Adrenal gland (tissue), 12 donors: ENCODE results near the gene ZNF511. TPM values are rescaled to one million over a fixed set of nuclear protein-coding genes. Genes with fewer than 3 reads are reported as not detected.

Experiments
- DNase-seq, 7 donors: peaks; one replicate each; pipeline ENCODE4 v3.0.0-alpha.2; 2019 to 2020
- H3K27ac ChIP-seq, 5 donors: fragments of 200-600 bp; sonication (generic) in 4 of 5; 1 replicate in 3 of 5; 2 replicates in 2 of 5; pipeline versions ENCODE4 v1.5.1 to v1.8.0; 2016 to 2020; ENCODE audit warnings: mild to moderate bottlenecking in 1 of 5
- H3K27me3 ChIP-seq: fragments of 200-600 bp; 2 replicates; pipeline ENCODE4 v1.8.0; 2021
- H3K36me3 ChIP-seq, 2 donors: fragments of 200-600 bp; replicated peaks in 1 of 2; 1 replicate in 1 of 2; 2 replicates in 1 of 2; pipeline versions ENCODE4 v1.5.1 to v1.8.0; 2018 to 2022
- H3K4me1 ChIP-seq, 2 donors: fragments of 200-600 bp; replicated peaks in 1 of 2; 1 replicate in 1 of 2; 2 replicates in 1 of 2; pipeline versions ENCODE4 v1.5.1 to v1.8.0; 2018 to 2021
- H3K4me3 ChIP-seq, 4 donors: fragments of 200-600 bp; sonication (generic) in 3 of 4; one replicate each; pipeline ENCODE4 v1.5.1; 2016 to 2018
- H3K9me3 ChIP-seq, 3 donors: fragments of 200-600 bp; sonication (generic) in 1 of 3; replicated peaks in 1 of 3; 1 replicate in 2 of 3; 2 replicates in 1 of 3; pipeline versions ENCODE4 v1.5.1 to v1.8.0; 2016 to 2021
- CTCF ChIP-seq, 6 experiments: fragments of 450-650 bp in 4 of 6; fragments of 200-600 bp in 2 of 6; sonication (generic) in 1 of 6; IDR thresholded peaks; 1 replicate in 5 of 6; 2 replicates in 1 of 6; pipeline versions ENCODE4 v1.5.1 to v1.8.0; 2016 to 2021; ENCODE audit warnings: antibody characterized with exemption in 6 of 6, mild to moderate bottlenecking in 2 of 6, moderate library complexity in 1 of 6
- POLR2A ChIP-seq, 2 donors: fragments of 450-650 bp; IDR thresholded peaks; one replicate each; pipeline ENCODE4 v1.6.1; 2017; ENCODE audit warnings: antibody characterized with exemption in 2 of 2, mild to moderate bottlenecking in 2 of 2, moderate library complexity in 1 of 2
- WGBS, 4 donors: extraction: QIAGEN DNeasy Blood & Tissue Kit in 2 of 4; methylation state at CpG; one replicate each; pipeline versions ENCODE4 v1.1.5 to v1.1.7; 2013 to 2017; 5-methylcytosine and 5-hydroxymethylcytosine counted together
- intact Hi-C, 2 donors: fragments of 100-400 bp; cut with DNase I; formaldehyde crosslinking; loops; one replicate each; pipeline versions ENCODE4 v1.14.1 to v1.15.0; 2022 to 2023
- polyA plus RNA-seq, 3 donors: library from polyadenylated mRNA; stranded (reverse); fragments of 200-250 nt in 2 of 3; fragments of 350-450 nt in 1 of 3; fragmentation: Illumina TruSeq in 1 of 3; extraction: RNeasy Lipid Tissue Mini Kit (QIAGEN cat#74804) in 1 of 3; gene quantifications; one replicate each; pipeline ENCODE4 v1.2.3, GENCODE V29; 2013 to 2014
- total RNA-seq, 9 donors: library from RNA; depleted of rRNA in 4 of 9; stranded (reverse); fragments of >200 nt in 4 of 9; fragments of 120-200 nt in 1 of 9; fragmentation: NEBNext Ultra II Directional in 1 of 9; extraction: Animal tissue kit (Norgen Biotek cat#: 25700) in 1 of 9; gene quantifications; one replicate each; pipeline versions ENCODE4 v1.1.0 to v1.2.4, GENCODE V29; 2013 to 2023
- donor health status: healthy with polysubstance abuse.
- donor health status: Bipolar disorder and iron deficiency.
- donor health status: DM: yes; HTN: yes; CAD: no.
- donor health status: DM: no; HTN: no; CAD: no.
- donor health status: DM: no; HTN: no; CAD: no.
- donor health status: DM: yes; HTN: yes; CAD: no.

ZNF511 gene
- total and polyA plus RNA-seq, 12 donors = 19.6 to 146 (median 39.9) TPM

GRCh38 chr10:133269367-133269766 is 39.3 kb upstream of the ZNF511 start:
- H3K27me3 ChIP-seq = no peaks in the 10 kb centered on the region
- intact Hi-C loops = no loop called here
- TF ChIP-seq CTCF (IDR thresholded peaks at IDR 0.05) (no peak), POLR2A (IDR thresholded peaks at IDR 0.05) (no peak)
- no peak for DNase-seq
- no peaks in the 10 kb centered on the region for H3K36me3 ChIP-seq
- H3K27ac ChIP-seq = no peak overlapping the region
- no peaks in the 10 kb centered on the region for H3K4me1 ChIP-seq
- no peaks in the 10 kb centered on the region for H3K9me3 ChIP-seq
- no peak overlapping the region for H3K4me3 ChIP-seq
- WGBS, 4 donors = 90 to 93% methylated on average over 26 of the region's 26 CpGs; no CpG with 5 or more reads in 2 of the 4 donors

GRCh38 chr10:133270204-133270603 is 38.5 kb upstream of the ZNF511 start:
- WGBS, 4 donors = 90 to 92% (median 92%) methylated on average over 7 to 20 of the region's 20 CpGs
- TF ChIP-seq CTCF (IDR thresholded peaks at IDR 0.05) = no peak
- TF ChIP-seq POLR2A (IDR thresholded peaks at IDR 0.05) = no peak

GRCh38 chr10:133270773-133271297 is 37.9 kb upstream of the ZNF511 start:
- no peaks in the 10 kb centered on the region for H3K27me3 ChIP-seq
- no peaks in the 10 kb centered on the region for H3K4me1 ChIP-seq
- H3K9me3 ChIP-seq = no peaks in the 10 kb centered on the region
- no peaks in the 10 kb centered on the region for H3K36me3 ChIP-seq
- no peak overlapping the region for H3K27ac ChIP-seq
- H3K4me3 ChIP-seq = no peak overlapping the region
- 87 to 98% (median 95%) methylated on average over 5 to 19 of the region's 19 CpGs for WGBS, 4 donors
- TF ChIP-seq POLR2A (IDR thresholded peaks at IDR 0.05) (no peak), CTCF (IDR thresholded peaks at IDR 0.05) (no peak)
- DNase-seq = no peak
- intact Hi-C loops = no loop called here

More at GRCh38 chr10:133270204-133270603, 38.5 kb upstream of the ZNF511 start:
- intact Hi-C loops = no loop called here
- no peak for DNase-seq
- no peaks in the 10 kb centered on the region for H3K36me3 ChIP-seq
- no peaks in the 10 kb centered on the region for H3K27me3 ChIP-seq
- no peak overlapping the region for H3K4me3 ChIP-seq
- no peaks in the 10 kb centered on the region for H3K9me3 ChIP-seq
- no peak overlapping the region for H3K27ac ChIP-seq
- no peaks in the 10 kb centered on the region for H3K4me1 ChIP-seq

- Histone ChIP-seq H3K36me3 (no peaks in the 10 kb centered on the region), H3K9me3 (no peaks in the 10 kb centered on the region), H3K27me3 (no peaks in the 10 kb centered on the region), H3K27ac (no peak overlapping the region), H3K4me1 (peaks cover 0 to 5% of the 10 kb centered on the region in 2 donors), H3K4me3 (no peak overlapping the region)
- intact Hi-C loops = no loop called here
- DNase-seq = no peak
- 86 to 90% (median 89%) methylated on average over 20 to 35 of the region's 35 CpGs for WGBS, 4 donors
- TF ChIP-seq POLR2A (IDR thresholded peaks at IDR 0.05) (no peak), CTCF (IDR thresholded peaks at IDR 0.05) (no peak)
Observed at GRCh38 chr10:133271521-133272300, 37.0 kb upstream of the ZNF511 start.
